Measurements from ENCODE around the gene ACAD9. TPM values are rescaled to one million over a fixed set of nuclear protein-coding genes. Genes with fewer than 3 reads are reported as not detected.
"Not testable (repeated sequence)": the region's sequence is repeated elsewhere in the genome, so short reads cannot be mapped to it uniquely, and the experiment has no call there.

Gene ACAD9
- total RNA-seq (2014; rRNA removed; shearing (Covaris generic)) (22.3 and 27.3 TPM in 2 replicates), polyA plus RNA-seq (2016; fragmentation: Nextera tagmentation; extraction: Ambion mirVana) (29.7 and 32.9 TPM in 2 replicates)

DNA sequence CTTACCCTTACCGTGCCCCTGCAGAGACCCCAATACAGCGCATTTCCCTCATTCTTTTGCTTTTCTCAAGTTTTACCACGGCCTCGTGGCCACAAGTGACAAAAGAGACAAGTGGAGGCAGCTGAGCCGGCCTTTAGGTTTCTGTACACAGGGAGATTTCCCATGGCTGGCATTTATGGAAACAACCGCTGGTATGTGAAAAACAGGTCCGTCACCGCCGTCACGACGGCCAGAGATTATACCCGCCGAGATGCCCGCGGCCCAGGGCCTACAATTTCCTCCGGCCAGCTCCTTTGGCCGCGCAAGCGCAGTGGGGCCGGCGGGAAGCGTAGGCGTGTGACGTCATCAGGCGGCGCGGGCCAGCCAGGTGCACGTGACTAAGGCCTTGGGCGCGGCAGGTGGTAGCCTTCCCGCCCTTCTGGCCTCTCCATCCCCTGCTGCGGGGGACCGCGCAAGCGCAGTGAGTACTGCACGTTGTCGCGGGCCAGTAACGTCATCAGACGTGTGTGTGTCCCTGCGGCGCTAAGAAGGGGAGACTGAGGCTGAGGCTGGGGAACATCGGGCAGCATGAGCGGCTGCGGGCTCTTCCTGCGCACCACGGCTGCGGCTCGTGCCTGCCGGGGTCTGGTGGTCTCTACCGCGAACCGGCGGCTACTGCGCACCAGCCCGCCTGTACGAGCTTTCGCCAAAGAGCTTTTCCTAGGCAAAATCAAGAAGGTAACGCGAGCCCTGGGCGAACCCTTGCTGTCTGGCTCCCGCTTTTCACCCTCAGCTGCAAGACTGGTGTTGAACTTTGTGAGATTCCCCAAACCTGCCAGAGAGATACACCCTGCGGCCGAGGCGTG is at the start of gene ACAD9:
Gene ACAD9 (plus strand): TSS at position 496 of the 845 bp plus-strand sequence. CDS start 72 bp downstream, at position 568.
- H3K79me2 ChIP-seq (ENCODE audit: insufficient read depth) = peaks cover 57% of the 10 kb centered on the region
- no peaks in the 10 kb centered on the region for H3K9me2 ChIP-seq (ENCODE audit: insufficient read depth)
- peak within 1 kb of the TSS; percentile 83 for H3K4me3 ChIP-seq
- peak within 1 kb of the TSS; percentile 87 for H2AFZ ChIP-seq
- peak within 1 kb of the TSS; percentile 98 for H3K27ac ChIP-seq
- WGBS, 2 experiments (ENCODE audit: low coverage in 1 of 2, low lambda C conversion rate in 2 of 2, missing lambda C conversion rate in 2 of 2) = 2% methylated on average over 60 to 65 of the region's 65 CpGs
- H3K27me3 ChIP-seq (replicated peaks; ENCODE audit: insufficient read depth) = no peaks in the 10 kb centered on the region
- peaks cover 14% of the 10 kb centered on the region for H3K4me1 ChIP-seq (ENCODE audit: insufficient read depth)
- no peak for TF ChIP-seq EZH2phosphoT487 (IDR thresholded peaks at IDR 0.05; ENCODE audit: insufficient read depth, low read depth)
- TF ChIP-seq EZH2 (IDR thresholded peaks at IDR 0.05; ENCODE audit: insufficient read depth, poor library complexity, severe bottlenecking) = no peak
- H3K4me2 ChIP-seq (ENCODE audit: unreplicated experiment) = peak within 1 kb of the TSS; percentile 96
- peak; percentile 98 for DNase-seq
- H3K9ac ChIP-seq = peak within 1 kb of the TSS; percentile 97
- H4K20me1 ChIP-seq (ENCODE audit: insufficient read depth) = no peaks in the 10 kb centered on the region
- 0 out of 2 replicates have a peak, but pooled peaks cover 4% of the 10 kb centered on the region for H3K36me3 ChIP-seq (ENCODE audit: low read depth)
- no peaks in the 10 kb centered on the region for H3K9me3 ChIP-seq (ENCODE audit: low read depth)
- peaks cover 14% of the 10 kb centered on the region for H3F3A ChIP-seq (ENCODE audit: insufficient read depth)
- in situ Hi-C loops (cut with MboI) = no loop called here

DNA sequence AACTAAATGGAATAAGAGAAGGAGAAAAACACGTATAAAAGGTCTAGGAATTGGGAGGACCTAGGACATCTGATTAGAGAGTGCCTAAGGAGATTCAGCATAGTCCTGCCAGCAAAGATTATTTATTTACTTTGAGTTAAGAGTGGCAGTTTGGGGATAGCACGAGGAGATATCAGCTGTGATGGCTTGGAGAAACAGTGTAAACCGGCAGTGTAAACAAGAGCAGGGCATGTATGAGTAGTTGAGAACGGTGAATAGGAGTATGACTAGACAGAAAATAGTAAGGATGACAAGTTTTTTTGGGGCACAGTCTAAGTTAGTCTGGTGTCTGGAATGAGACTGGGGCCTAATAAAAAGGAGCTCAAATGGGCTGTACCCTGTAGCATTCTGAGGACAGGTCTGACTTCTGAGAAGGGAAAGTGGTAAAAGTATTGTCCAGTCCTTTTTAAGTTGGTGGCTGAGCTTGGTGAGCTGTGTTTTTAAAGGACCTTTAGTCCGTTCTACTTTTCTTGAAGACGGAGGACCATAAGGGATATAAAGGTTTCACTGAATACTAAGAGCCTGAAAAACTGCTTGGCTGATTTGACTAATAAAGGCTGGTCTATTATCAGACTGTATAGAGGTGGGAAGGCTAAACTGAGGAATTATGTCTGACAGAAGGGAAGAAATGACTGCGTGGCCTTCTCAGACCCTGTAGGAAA is 49.3 kb upstream of the ACAD9 start:
- H3K27ac ChIP-seq; H3K4me3 ChIP-seq; H3F3A ChIP-seq (ENCODE audit: insufficient read depth); H3K9ac ChIP-seq; H3K79me2 ChIP-seq (ENCODE audit: insufficient read depth); DNase-seq; H3K9me3 ChIP-seq (ENCODE audit: low read depth); H3K4me2 ChIP-seq (ENCODE audit: unreplicated experiment); H3K27me3 ChIP-seq (replicated peaks; ENCODE audit: insufficient read depth); H3K4me1 ChIP-seq (ENCODE audit: insufficient read depth); H4K20me1 ChIP-seq (ENCODE audit: insufficient read depth); H3K9me2 ChIP-seq (ENCODE audit: insufficient read depth); in situ Hi-C loops (cut with MboI); H3K36me3 ChIP-seq (ENCODE audit: low read depth); H2AFZ ChIP-seq: not testable (repeated sequence)
- WGBS, 2 experiments (ENCODE audit: low coverage in 1 of 2, low lambda C conversion rate in 2 of 2, missing lambda C conversion rate in 2 of 2) = 70 to 75% methylated on average over 7 of the region's 7 CpGs

DNA sequence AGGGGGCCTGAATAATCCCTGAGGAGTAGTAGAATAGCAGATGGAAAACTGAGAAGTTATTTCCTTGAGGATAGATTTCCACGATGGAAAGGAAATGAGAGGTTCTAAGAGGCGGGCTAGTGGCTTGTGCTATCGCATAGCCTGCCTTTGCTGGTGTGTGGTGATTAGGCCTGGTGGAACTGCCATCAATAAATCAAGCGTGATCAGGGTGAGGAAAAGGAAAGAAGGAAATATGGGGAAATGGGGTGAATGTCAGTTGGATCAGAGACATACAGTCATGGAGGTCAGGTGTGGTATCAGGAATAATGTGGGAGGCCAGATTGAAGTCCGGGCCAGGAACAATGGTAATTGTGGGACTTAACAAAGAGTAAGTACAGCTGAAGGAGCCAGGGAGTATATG is 48.7 kb upstream of the ACAD9 start:
- H3K79me2 ChIP-seq (ENCODE audit: insufficient read depth); H3K9ac ChIP-seq; H3K4me1 ChIP-seq (ENCODE audit: insufficient read depth); H3K9me2 ChIP-seq (ENCODE audit: insufficient read depth); DNase-seq; H3K4me3 ChIP-seq; H2AFZ ChIP-seq; H3K27ac ChIP-seq; in situ Hi-C loops (cut with MboI); H3K9me3 ChIP-seq (ENCODE audit: low read depth); H3K4me2 ChIP-seq (ENCODE audit: unreplicated experiment); H3K27me3 ChIP-seq (replicated peaks; ENCODE audit: insufficient read depth); H3F3A ChIP-seq (ENCODE audit: insufficient read depth); H4K20me1 ChIP-seq (ENCODE audit: insufficient read depth); H3K36me3 ChIP-seq (ENCODE audit: low read depth): not testable (repeated sequence)
- WGBS, 2 experiments (ENCODE audit: low coverage in 1 of 2, low lambda C conversion rate in 2 of 2, missing lambda C conversion rate in 2 of 2) = 79 to 81% methylated on average over 5 of the region's 5 CpGs

DNA sequence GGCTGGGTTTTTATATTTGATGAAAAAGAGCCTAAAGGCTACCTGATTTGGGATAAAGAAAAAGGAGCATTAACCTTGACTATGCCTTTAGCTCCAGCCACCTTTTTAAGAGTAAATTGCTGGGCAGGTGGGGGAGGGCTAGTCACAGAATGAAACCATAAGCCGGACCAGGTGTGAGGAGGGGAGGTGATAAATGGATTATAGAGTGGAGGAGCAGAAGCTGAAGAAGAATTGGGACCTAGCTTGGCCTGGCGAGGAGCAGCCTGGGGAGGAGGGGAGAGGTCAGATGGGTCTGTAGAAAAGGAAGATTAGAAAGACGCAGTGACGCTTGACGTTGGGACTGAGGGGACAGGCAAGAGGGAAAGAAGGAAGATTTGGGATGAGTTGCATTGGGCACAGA is 46.4 kb upstream of the ACAD9 start:
- H3K9ac ChIP-seq; H3K4me3 ChIP-seq; H4K20me1 ChIP-seq (ENCODE audit: insufficient read depth); in situ Hi-C loops (cut with MboI); H3K36me3 ChIP-seq (ENCODE audit: low read depth); H2AFZ ChIP-seq; DNase-seq; H3K9me2 ChIP-seq (ENCODE audit: insufficient read depth); H3K9me3 ChIP-seq (ENCODE audit: low read depth); H3K79me2 ChIP-seq (ENCODE audit: insufficient read depth); H3K4me1 ChIP-seq (ENCODE audit: insufficient read depth); H3K27me3 ChIP-seq (replicated peaks; ENCODE audit: insufficient read depth); H3F3A ChIP-seq (ENCODE audit: insufficient read depth); H3K4me2 ChIP-seq (ENCODE audit: unreplicated experiment); H3K27ac ChIP-seq: not testable (repeated sequence)
- WGBS, 2 experiments (ENCODE audit: low coverage in 1 of 2, low lambda C conversion rate in 2 of 2, missing lambda C conversion rate in 2 of 2) = 63 to 72% methylated on average over 5 of the region's 5 CpGs
